ENCODE measurements around the gene TMEM92. TPM values are rescaled to one million over a fixed set of nuclear protein-coding genes. Genes with fewer than 3 reads are reported as not detected.
"Not testable (repeated sequence)": the region's sequence is repeated elsewhere in the genome, so short reads cannot be mapped to it uniquely, and the experiment has no call there.

Gene TMEM92
- total RNA-seq, 1 experiment from 2014 or later = 1.5 TPM

DNA sequence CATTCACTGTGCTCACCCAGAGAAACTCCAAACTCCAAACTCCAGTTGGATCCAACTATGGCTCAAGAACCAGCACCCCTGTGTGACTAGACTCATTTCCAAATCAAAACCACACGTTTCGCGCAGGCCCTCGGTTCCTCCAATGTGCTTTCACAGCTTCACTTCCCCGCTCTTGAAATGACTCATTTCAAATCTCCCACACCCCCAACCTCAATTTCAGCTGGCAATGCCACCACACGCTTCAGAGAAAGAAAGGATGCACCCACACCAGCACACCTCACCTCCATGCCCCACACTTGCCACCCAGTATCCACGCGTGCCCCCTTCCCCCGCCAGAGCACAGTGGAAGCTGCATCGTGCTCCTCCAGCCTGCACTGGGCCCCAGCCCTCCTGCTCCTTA, 9.0 kb downstream of the TMEM92 start:
- POLR2A ChIA-PET = no interaction called here
- H3K4me1 Mint-ChIP-seq (ENCODE audit: insufficient read depth, unreplicated experiment) = peaks cover 25% of the 10 kb centered on the region
- DNase-seq (ENCODE audit: unreplicated experiment) = no peak
- peaks cover 29% of the 10 kb centered on the region for H3K36me3 Mint-ChIP-seq (ENCODE audit: insufficient read depth, unreplicated experiment)
- TF ChIP-seq, protein P1, sequence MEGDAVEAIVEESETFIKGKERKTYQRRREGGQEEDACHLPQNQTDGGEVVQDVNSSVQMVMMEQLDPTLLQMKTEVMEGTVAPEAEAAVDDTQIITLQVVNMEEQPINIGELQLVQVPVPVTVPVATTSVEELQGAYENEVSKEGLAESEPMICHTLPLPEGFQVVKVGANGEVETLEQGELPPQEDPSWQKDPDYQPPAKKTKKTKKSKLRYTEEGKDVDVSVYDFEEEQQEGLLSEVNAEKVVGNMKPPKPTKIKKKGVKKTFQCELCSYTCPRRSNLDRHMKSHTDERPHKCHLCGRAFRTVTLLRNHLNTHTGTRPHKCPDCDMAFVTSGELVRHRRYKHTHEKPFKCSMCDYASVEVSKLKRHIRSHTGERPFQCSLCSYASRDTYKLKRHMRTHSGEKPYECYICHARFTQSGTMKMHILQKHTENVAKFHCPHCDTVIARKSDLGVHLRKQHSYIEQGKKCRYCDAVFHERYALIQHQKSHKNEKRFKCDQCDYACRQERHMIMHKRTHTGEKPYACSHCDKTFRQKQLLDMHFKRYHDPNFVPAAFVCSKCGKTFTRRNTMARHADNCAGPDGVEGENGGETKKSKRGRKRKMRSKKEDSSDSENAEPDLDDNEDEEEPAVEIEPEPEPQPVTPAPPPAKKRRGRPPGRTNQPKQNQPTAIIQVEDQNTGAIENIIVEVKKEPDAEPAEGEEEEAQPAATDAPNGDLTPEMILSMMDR (IDR thresholded peaks at IDR 0.05; ENCODE audit: unreplicated experiment) = no peak
- CTCF ChIA-PET = interaction anchor here (1.1 to 16.5 kb wide), 6 partner anchors 8 to 114 kb away, joined by 3 to 162 read pairs (median 6); partner anchors contain the start of gene COL1A1
- intact Hi-C loops (cut with micrococcal nuclease) = no loop called here
- H3K27ac Mint-ChIP-seq (ENCODE audit: low read depth, unreplicated experiment) = peak overlapping the region; percentile 44
- H3K4me3 Mint-ChIP-seq (ENCODE audit: unreplicated experiment) = no peak overlapping the region
- no peaks in the 10 kb centered on the region for H3K9me3 Mint-ChIP-seq (ENCODE audit: unreplicated experiment)
- H3K27me3 Mint-ChIP-seq (ENCODE audit: insufficient read depth, unreplicated experiment) = no peaks in the 10 kb centered on the region
- BruUV-seq (replicated peaks) = no TSS peak

- H3K36me3 Mint-ChIP-seq (ENCODE audit: insufficient read depth, unreplicated experiment) = peaks cover 29% of the 10 kb centered on the region
- CTCF ChIA-PET = interaction anchor here (1.1 to 2.3 kb wide), 5 partner anchors 9 to 114 kb away, joined by 3 to 8 read pairs (median 5); partner anchors contain the start of gene COL1A1
- TF ChIP-seq, protein P1 (IDR thresholded peaks at IDR 0.05; ENCODE audit: unreplicated experiment) = no peak
- no peaks in the 10 kb centered on the region for H3K27me3 Mint-ChIP-seq (ENCODE audit: insufficient read depth, unreplicated experiment)
- no peak overlapping the region for H3K4me3 Mint-ChIP-seq (ENCODE audit: unreplicated experiment)
- POLR2A ChIA-PET = no interaction called here
- no TSS peak for BruUV-seq (replicated peaks)
- peaks cover 26% of the 10 kb centered on the region for H3K4me1 Mint-ChIP-seq (ENCODE audit: insufficient read depth, unreplicated experiment)
- intact Hi-C loops (cut with micrococcal nuclease) = no loop called here
- peak overlapping the region; percentile 44 for H3K27ac Mint-ChIP-seq (ENCODE audit: low read depth, unreplicated experiment)
- H3K9me3 Mint-ChIP-seq (ENCODE audit: unreplicated experiment) = no peaks in the 10 kb centered on the region
- no peak for DNase-seq (ENCODE audit: unreplicated experiment)
Measured at GRCh38 chr17:50283714-50284113, 9.4 kb downstream of the TMEM92 start.

- DNase-seq (ENCODE audit: unreplicated experiment) = no peak
- ChIA-PET POLR2A (interaction anchor here (1.5 kb wide), 1 partner anchor 85 kb away, joined by 3 read pairs; no protein-coding TSS in a partner anchor), CTCF (interaction anchor here (1.5 kb wide), 1 partner anchor 86 kb away, joined by 4 read pairs; no protein-coding TSS in a partner anchor)
- intact Hi-C loops (cut with micrococcal nuclease) = no loop called here
- H3K36me3 Mint-ChIP-seq (ENCODE audit: insufficient read depth, unreplicated experiment) = peaks cover 29% of the 10 kb centered on the region
- no peaks in the 10 kb centered on the region for H3K27me3 Mint-ChIP-seq (ENCODE audit: insufficient read depth, unreplicated experiment)
- peaks cover 40% of the 10 kb centered on the region for H3K4me1 Mint-ChIP-seq (ENCODE audit: insufficient read depth, unreplicated experiment)
- H3K27ac Mint-ChIP-seq (ENCODE audit: low read depth, unreplicated experiment) = no peak overlapping the region
- no TSS peak for BruUV-seq (replicated peaks)
- no peak overlapping the region for H3K4me3 Mint-ChIP-seq (ENCODE audit: unreplicated experiment)
- TF ChIP-seq, protein P1 (IDR thresholded peaks at IDR 0.05; ENCODE audit: unreplicated experiment) = no peak
- no peaks in the 10 kb centered on the region for H3K9me3 Mint-ChIP-seq (ENCODE audit: unreplicated experiment)
Measured at GRCh38 chr17:50285941-50286340, 11.7 kb downstream of the TMEM92 start.

GRCh38 chr17:50287302-50287701, 13.0 kb downstream of the TMEM92 start:
- H3K27me3 Mint-ChIP-seq (ENCODE audit: insufficient read depth, unreplicated experiment); H3K9me3 Mint-ChIP-seq (ENCODE audit: unreplicated experiment); H3K4me3 Mint-ChIP-seq (ENCODE audit: unreplicated experiment); intact Hi-C loops (cut with micrococcal nuclease); BruUV-seq (replicated peaks): not testable (repeated sequence)
- POLR2A ChIA-PET = interaction anchor here (0.7 to 0.9 kb wide), 2 partner anchors 8 to 13 kb away, joined by 3 to 4 read pairs; partner anchors contain the start of gene TMEM92
- Mint-ChIP-seq H3K27ac (ENCODE audit: low read depth, unreplicated experiment) (peak overlapping the region; percentile 19), H3K4me1 (ENCODE audit: insufficient read depth, unreplicated experiment) (peaks cover 41% of the 10 kb centered on the region), H3K36me3 (ENCODE audit: insufficient read depth, unreplicated experiment) (peaks cover 24% of the 10 kb centered on the region)
- CTCF ChIA-PET = interaction anchor here (0.6 to 13.0 kb wide), 4 partner anchors 10 to 86 kb away, joined by 4 to 198 read pairs (median 94); partner anchors contain the start of genes COL1A1 and TMEM92
- peak; percentile 75 for DNase-seq (ENCODE audit: unreplicated experiment)

Measured in MCF 10A (cell line).